Kidney epithelial cell (primary cell): Measurements from ENCODE around the gene ST13. TPM values are rescaled to one million over a fixed set of nuclear protein-coding genes. Genes with fewer than 3 reads are reported as not detected.
"Not testable (repeated sequence)": the region's sequence is repeated elsewhere in the genome, so short reads cannot be mapped to it uniquely, and the experiment has no call there.

Experiments
- DNase-seq: peaks from one replicate; pipeline ENCODE4 v3.0.0-alpha.2; 2010; ENCODE audit warnings: low read depth
- H3K27me3 ChIP-seq: 2 replicates; pipeline ENCODE4 v1.6.0; 2011; ENCODE audit warnings: low read length; ENCODE audit not compliant: control insufficient read depth, insufficient read depth
- H3K36me3 ChIP-seq: 2 replicates; pipeline ENCODE4 v1.5.1; 2011; ENCODE audit warnings: low read length; ENCODE audit not compliant: control insufficient read depth, insufficient read depth
- H3K4me3 ChIP-seq: 2 replicates; pipeline ENCODE4 v1.5.1; 2011; ENCODE audit warnings: low read depth, mild to moderate bottlenecking, control low read depth, low read length
- CTCF ChIP-seq: IDR thresholded peaks from 2 replicates; pipeline ENCODE4 v1.5.1; 2011; ENCODE audit warnings: mild to moderate bottlenecking, moderate library complexity, low read length, control low read depth, inconsistent platforms; ENCODE audit not compliant: insufficient read depth, poor library complexity, severe bottlenecking
- total RNA-seq: library from RNA; depleted of rRNA; stranded (reverse); fragments of >200 nt; gene quantifications from 2 replicates; pipeline ENCODE4 v1.2.3, GENCODE V29; 2015

The ST13 gene
- total RNA-seq, 1 donor from 2014 or later = 160 TPM

- DNase-seq = no peak
- H3K36me3 ChIP-seq = no peaks in the 10 kb centered on the region
- H3K4me3 ChIP-seq = no peak overlapping the region
- H3K27me3 ChIP-seq = no peaks in the 10 kb centered on the region
- no peak for TF ChIP-seq CTCF
Measured at GRCh38 chr22:40792451-40792850, 64.0 kb downstream of the ST13 start.

- no peaks in the 10 kb centered on the region for H3K36me3 ChIP-seq
- no peaks in the 10 kb centered on the region for H3K27me3 ChIP-seq
- no peak for TF ChIP-seq CTCF
- DNase-seq = no peak
- no peak overlapping the region for H3K4me3 ChIP-seq
Measured at GRCh38 chr22:40791241-40791640, 65.2 kb downstream of the ST13 start.

GRCh38 chr22:40789131-40789530 is 67.3 kb downstream of the ST13 start:
- no peak for DNase-seq
- no peak overlapping the region for H3K4me3 ChIP-seq
- no peaks in the 10 kb centered on the region for H3K36me3 ChIP-seq
- TF ChIP-seq CTCF = no peak
- no peaks in the 10 kb centered on the region for H3K27me3 ChIP-seq

GRCh38 chr22:40782521-40782920 is 73.9 kb downstream of the ST13 start:
- no peak for DNase-seq
- Histone ChIP-seq H3K36me3 (no peaks in the 10 kb centered on the region), H3K4me3 (no peak overlapping the region), H3K27me3 (no peaks in the 10 kb centered on the region)
- no peak for TF ChIP-seq CTCF

- H3K36me3 ChIP-seq, DNase-seq, H3K4me3 ChIP-seq, H3K27me3 ChIP-seq: not testable (repeated sequence)
Measured at GRCh38 chr22:40781749-40782148, 74.7 kb downstream of the ST13 start.

Other genes with a start within 250 kb of the ST13 start
- gene MRTFA, start 219.9 kb downstream of the ST13 start, total RNA-seq = 53.0 and 57.1 TPM in 2 replicates
- 0.63 and 1.7 TPM in 2 replicates for gene MCHR1, start 177.2 kb downstream of the ST13 start, total RNA-seq
- 16.2 and 21.6 TPM in 2 replicates for gene SLC25A17, start 37.3 kb downstream of the ST13 start, total RNA-seq
- 14.9 and 16.1 TPM in 2 replicates for gene XPNPEP3, start 509 bp upstream of the ST13 start, total RNA-seq
- not detected in 2 replicates for gene DNAJB7, start 5.5 kb upstream of the ST13 start, total RNA-seq
- gene RBX1, start 94.7 kb upstream of the ST13 start, total RNA-seq = 47.8 and 51.0 TPM in 2 replicates
- gene EP300, start 236.0 kb upstream of the ST13 start, total RNA-seq = 37.4 and 58.2 TPM in 2 replicates